CD4-positive, alpha-beta T cell treated with Interleukin-4 for 1 hour (primary cell): ENCODE measurements around the gene IL1RAPL1.

Source experiments
- DNase-seq, 2 donors: peaks; one replicate each; pipeline ENCODE4 v3.0.0-alpha.2; 2020 to 2022

IL1RAPL1 gene

DNA sequence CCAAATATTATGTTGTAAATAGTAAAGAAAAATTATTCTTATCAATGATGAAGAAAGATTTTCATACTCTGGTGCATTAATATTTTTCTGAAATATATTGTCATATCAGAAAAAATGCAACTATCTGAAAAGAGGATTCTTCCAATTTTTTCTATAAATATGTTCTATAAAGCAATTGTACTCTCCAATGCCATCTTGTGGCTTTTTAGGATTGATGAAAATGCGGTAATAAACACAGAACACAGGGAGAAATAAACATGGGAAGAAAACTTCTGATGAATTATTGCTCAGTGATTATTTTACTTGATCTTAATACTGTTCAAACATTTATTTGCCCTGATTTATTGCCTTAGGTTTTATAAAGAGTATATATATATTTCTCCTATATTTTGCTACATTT, 215.4 kb downstream of the IL1RAPL1 start:
- DNase-seq, result no peak

DNA sequence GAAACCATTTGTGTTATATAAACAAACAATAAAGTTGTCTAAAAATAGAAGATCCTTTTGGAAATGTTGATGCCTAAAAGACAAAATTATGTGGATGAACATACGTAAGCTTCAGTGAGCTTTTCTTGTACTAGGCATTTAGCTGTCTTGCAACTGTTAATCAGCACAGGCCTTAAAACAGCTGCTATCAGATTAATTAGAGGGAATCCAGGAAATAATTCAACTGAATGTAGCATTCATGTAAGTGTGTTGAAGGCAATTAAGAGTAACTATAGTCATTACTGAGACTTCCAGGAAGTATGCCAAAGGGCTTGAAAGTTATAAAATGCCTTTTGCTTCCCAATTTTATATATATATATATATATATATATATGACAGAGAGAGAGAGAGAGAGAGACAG, 248.7 kb downstream of the IL1RAPL1 start:
- DNase-seq, result no peak

DNA sequence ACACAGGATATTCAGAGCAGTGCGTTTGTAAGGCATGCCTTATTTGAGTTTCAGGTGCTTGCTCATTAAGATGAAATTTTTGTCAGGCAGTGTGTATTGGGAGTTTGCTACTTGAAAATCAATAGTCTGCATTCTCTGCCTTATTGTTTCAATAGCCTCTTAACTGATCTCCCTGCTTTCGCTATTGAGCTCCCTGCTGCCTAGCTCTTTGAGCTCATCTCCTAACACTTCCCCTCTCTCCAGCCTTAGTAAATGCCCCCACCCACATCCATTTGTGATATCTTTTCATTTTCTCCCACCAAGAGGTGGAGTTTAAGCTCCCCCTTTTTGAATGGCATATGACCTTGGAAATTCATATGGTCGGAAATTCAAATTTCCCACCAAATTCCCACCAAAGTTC, 256.6 kb downstream of the IL1RAPL1 start:
- no peak for DNase-seq

DNA sequence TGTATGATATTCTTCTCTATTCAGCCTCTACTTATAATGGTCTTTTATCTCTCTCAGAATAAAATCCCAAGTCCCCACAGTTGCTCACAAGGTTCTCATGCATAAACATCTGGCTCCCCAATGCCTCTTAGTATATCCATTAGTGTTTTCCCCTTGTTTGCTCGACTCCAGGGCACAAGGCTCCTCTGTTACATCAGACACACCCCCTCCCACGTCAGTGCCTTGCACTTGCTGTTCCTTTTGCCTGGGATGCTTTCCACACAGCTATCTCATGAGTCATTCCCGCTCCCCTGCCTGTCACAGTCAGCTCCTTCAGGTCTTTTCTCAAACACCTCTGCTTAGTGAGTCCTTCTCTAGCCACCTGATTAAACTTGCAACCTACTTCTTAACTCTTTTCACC, 260.2 kb downstream of the IL1RAPL1 start:
- DNase-seq, result no peak

DNA sequence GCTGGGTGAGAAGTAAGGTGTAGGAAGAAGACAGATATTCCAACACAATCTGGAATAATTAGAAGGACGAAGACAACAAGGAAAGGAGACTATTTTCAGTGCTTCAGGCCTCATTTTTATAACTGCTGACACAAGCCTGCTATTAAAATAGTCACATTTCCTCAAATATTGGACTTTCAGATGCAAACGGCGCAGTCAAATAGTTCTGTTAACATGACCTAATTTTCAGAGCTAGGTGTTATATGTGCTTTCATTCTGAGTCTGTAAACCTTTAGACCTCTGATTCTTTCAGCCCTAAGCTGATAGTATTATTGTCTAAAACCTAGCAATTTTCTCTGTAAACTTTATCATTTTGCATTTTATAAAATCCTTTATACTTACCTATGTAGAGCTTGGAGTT, 261.5 kb downstream of the IL1RAPL1 start:
- no peak for DNase-seq

DNA sequence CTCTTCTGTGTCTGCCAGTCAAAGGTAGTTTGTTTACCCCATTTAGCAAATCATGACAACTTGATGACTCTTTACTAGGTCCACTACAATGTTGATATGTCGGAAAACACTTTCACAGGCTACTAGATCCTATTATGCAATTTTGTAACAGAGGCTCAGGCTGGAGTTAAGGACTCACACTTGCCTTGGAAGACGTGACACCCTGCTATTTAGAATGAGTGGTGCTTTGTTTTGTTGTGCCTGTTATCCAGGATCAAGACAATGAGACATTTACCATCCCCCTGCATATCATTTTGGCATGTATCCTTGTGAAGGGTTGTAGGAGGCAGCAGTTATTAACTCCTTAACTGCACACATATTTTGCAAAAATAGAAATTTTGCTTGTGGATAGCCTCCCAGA, 263.7 kb downstream of the IL1RAPL1 start:
- no peak for DNase-seq

DNA sequence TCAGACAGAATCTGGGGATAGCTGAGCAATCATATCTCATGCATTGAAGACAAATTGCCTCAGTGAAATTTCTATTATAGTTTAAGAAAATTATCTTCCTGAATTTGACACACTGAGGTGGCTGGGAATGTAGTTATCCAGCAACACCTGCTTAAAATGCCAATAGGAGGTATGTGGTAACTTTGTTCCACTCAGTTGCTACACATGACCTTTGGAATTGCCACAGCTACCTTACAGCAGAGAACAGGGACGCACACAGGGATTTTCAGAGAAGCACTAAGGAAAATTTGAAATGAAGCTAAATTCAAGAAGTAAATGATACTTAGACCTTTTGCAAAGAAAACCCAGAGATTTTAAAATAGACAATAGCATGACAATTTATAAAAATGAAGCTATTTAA, 264.6 kb downstream of the IL1RAPL1 start:
- DNase-seq, result no peak

DNA sequence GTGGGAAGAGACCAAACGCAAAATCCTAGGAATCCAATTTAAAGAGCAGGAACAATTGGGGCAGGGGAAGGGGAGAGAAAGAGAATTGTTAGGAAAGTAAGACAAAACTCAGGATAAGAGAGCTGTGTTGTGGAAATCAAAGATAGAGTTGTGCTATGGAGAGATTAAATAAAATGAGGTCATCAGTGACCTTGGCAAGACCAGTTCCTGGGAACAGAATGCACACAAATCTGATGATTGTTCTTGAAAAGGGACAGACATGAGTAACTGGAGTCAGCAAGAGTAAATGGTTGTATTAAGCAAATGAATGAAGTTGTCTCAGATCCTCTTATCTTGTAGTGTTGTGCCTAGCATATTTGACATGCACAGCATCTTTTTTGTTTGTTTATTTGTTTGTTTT, 267.4 kb downstream of the IL1RAPL1 start:
- no peak for DNase-seq

DNA sequence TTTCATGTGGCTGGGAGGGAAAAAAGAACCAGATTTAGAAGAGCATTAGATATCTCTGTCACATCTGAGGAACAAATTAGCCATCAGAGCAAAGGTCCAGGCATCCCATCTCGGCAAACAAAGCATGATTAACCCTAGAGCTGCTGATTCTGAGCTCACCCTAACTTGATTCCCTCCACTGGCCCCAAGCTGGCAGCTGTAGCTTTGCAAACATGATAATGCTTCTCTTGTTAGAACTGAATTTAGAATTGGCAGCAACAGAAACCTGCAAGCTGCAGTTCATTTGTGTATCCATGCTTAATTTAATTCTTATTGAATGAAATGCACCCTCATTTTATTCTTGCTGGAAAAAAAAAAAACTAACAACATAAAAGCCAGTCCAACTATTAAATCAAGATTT, 289.2 kb downstream of the IL1RAPL1 start:
- no peak for DNase-seq

DNA sequence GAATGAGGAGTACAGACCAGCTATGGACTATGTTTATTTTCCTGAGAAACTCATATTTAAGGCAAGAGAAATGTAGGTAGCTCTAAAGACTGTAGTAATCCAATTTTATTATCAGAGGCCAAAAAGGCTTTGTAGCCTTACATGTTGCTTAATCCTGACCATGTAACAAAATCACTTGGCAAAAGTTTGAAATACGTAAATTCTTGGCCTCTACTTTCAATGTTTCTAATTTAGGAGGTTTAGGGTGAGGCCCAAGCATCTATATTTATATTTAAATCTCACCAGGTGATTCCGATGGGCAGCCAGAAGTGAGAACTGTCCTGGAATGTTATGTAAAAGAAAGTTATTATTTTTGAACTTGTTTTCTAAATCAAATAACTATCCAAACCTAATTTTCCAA, 289.7 kb downstream of the IL1RAPL1 start:
- DNase-seq, result no peak

DNA sequence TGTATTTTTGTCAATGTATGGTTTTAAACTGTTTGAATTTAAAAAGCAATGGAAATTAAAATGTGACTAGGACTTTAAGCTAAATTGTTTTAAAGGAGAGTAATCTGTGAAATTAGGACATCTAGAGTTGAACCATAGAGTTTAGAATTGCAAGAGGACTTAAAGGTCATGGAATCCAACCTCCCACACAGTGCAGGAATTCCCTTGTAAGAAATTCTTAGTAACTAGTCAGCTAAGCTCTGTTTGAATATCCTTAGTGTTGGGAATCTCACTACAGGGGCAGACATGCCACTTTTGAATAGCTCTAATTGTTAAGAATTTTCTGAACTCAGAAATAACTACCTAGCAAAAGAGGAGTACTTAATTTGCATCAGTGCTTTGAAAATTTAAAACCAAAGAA, 292.9 kb downstream of the IL1RAPL1 start:
- no peak for DNase-seq

DNA sequence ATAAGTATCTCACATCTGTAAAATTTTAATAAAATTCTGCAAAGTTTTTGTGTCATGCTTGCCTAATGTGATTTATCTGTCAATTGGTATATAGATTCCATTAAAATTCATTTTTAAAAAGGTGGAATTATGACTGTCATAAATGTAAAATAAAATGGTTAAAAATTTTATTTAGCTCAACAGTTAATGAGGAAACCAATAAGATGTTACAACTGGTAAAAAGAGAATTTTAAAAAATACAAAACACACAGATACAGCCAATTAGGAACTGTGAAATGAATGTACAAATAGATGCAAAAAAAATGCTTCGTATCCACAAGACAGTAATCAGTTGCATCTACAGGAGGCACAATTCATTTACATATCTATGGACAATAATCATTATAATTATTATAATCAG, 297.6 kb downstream of the IL1RAPL1 start:
- no peak for DNase-seq

DNA sequence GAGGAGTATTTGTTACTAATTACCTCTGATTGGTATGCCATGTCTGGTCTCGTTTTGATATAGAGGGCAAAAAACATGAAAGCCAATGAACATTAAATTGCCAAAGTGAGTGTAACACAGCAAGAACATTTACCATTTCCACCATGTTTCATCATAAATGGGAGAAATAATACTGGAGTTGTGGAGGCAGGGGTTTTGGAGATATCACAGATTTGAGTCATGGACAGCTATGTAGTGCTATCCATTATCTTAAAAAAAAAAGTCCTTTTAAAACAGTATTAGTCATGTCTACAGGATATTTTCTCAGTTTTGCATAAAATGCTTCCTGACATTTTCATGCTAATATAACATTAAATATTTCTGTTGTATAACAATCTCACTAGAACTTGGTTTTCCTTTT, 301.2 kb downstream of the IL1RAPL1 start:
- DNase-seq, result no peak

DNA sequence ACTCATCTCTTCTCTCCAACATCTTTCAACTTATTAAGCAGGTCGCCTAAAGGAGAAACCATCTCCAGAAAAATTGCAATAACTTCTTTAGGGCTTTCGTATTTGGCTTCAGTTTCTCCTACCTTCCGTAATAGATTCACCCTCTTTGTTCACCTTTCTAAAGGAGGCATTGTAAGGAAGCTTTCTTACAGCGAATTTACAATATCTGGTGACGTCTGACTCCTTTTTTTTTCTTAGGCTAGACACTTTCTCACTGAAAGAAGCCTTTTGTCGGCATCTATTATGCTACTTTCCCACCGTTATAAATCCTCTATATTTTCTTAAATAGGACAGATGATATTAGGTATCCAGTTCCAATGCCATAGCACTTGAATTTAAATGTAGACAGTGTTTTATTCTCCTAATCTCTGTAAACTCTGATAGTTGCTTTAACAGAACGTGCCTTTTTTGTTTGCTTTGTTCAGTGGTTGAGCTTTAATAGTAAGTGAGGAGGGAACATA, 302.4 kb downstream of the IL1RAPL1 start:
- no peak for DNase-seq

DNA sequence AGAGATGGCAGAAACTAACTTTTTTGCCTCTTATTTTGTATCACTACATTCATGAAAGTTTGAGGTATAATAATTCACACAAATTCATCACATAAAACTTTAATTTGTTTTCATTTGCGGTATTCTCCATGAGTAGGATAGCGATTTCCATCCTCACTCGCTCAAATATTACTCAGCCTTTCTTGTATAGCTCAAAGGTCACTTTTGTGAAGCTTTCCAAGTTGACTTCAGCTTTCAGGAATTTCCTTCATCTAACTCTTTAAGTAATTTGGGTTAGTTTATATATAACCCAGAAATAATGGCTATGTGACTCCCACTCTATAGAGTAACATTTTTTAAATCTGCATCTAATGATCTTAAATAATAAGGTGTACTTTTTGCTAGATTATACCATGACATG, 314.4 kb downstream of the IL1RAPL1 start:
- DNase-seq, result no peak

DNA sequence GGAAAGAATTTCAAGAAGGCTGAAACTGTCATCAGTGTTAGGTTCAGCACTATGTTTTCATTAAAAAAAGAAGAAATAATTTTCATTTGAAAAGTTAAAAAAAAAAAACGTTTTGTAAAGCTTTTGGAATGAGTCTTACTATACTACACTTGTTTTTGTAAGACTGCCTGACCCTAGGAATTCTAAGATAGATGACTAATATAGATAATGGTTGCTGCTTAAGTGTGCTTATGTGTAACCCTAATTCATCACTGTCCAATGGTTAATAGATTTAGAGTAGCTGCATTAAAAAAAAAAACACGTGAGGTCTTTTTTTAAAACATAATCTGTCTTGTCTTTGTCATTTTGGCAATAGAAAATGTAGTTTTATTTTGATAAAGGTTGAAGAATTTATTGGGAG, 323.2 kb downstream of the IL1RAPL1 start:
- DNase-seq, result no peak

DNA sequence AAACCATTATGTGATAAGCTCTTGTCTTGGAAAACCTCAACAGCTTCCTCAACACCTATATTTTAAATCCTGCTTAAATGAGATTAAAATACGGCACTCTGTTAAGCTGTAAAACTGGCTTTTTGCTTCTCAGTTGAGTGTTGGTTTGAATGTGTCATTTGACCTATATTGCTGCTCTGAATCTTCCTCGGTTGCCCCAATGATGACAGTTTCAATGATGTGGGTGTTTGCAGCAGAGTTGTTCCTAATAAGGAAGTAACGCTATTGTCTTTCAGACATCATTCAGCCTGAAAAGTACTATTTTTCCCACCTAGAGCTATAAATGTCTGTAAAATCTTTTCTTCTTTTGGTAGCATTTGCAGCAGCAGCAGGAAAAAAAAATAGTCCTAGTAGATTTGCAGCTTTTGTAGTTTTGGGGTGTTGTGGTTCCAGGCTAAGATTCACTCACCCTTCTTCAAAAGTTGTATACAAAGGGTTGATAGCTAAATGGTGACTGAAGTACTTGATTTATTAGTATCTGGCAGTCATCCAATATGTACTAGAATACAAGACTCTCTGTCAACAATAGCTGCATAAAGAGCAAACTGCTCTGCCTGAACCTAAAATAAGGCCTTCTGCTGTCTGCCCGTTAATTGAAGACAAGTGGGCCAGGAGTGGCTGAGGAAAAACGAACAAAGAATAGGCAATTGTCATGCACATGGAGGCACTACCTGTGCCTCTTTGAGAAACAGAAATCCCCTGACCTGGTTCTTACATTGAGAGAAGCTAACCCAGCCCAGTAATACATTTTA, 333.1 kb downstream of the IL1RAPL1 start:
- no peak for DNase-seq

DNA sequence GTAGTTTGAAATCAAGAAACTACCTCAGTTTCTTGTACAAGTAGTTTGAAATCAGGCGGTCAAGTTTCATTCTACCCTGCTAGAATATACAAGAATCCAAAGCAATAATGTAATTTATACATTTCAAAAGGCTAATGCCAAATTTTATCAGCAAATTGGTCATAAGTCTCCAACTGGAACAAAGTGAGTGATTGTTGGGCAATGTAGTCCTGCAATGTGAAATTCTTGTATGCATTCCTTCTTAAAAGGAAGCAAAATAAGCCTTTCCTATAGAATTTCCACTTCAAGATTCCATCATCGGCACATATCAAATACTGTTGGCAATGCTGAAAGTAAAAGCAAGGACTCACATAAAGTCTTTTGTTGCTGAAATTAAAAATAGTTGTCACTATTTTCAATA, 334.9 kb downstream of the IL1RAPL1 start:
- DNase-seq, result no peak

DNA sequence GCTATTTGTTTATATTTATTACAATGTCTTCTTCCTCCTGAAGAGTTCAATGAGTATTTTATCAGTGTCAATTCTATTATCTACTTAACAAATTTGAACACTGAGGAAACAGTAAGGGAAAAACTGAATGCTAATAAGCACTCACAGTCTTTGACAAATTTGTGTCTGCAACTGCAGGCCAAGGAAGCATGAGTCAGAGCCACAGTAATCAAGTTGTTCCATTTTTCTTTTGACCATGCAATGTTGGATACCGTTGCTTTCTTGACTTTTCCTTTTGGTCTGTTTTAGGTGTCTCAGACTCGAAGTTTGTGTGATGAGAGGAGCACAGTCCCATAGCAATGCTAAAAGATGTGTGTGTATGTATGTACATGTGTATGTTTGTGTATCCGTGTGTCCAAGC, 359.6 kb downstream of the IL1RAPL1 start:
- DNase-seq, result no peak

DNA sequence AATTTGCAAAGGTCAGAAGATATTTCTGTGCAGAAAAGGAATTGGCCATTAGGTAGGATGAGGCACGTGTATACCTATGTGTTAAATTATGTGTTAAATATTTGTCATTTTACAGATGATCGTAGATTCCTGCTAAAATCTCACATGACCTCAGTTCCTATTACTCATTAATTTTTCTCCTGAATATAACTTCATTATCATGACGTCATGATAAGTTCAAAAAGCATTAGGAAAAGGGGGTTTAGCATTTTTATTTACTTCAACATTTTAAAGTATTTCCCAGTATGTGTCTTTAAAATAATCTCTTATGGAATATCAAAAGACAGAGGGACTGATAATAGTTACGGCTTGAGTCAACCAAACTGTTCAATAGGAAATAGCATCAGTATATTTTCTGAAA, 372.8 kb downstream of the IL1RAPL1 start:
- no peak for DNase-seq

DNA sequence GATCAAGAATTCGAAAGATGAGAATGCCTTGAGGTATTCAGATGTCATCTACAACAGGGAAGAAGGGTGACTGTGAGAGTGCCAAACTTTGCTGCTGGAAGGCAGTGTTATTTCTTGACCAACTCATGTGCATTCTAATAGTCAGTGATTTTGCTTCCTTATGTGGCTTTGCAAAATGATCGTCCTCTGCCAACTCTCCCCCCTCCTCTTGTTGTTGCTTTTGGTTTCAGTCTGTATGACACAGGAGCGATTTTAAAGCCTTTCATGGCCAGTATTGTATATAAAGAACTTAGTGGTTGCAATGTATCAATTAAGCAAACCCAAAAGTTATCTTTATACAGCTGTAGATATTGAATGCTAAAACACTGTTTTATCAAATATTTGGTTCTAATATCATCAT, 379.1 kb downstream of the IL1RAPL1 start:
- DNase-seq, result no peak

DNA sequence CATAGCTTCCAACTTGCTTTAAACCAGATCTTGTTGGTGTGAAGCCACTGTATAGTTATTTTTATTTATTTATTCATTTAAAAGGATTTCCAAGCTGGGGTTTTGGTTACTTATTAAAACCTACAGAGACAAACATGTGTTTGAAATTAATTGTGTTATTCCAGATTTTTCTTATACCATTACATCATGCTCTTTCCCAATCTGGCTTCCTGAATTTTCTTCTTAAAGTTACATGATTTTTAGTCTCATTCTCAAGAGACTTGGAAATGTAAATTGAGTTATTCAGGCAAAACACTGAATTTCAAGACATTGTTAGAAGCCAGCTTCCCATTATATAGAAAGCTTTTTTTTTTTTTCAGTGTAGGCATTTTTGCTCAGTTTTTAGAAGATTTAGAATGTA, 381.9 kb downstream of the IL1RAPL1 start:
- no peak for DNase-seq

DNA sequence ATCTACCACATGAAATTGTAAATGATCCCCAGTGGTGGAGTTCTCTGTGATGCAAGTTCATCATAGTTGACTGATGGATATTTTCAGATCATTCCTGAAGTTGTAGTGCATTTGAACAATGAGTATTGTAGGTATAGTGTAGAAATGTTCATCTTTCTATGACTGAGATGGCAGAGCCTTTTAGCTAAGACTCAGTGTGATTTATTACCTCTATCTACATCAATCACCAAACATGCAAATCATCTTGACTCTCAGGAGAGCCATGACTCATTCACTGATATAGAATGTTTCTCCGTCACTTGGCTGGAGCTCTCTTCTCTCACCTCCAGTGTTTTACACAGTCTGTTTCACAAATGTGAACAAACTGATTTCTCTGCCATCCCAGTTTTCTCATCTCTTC, 392.6 kb downstream of the IL1RAPL1 start:
- no peak for DNase-seq

DNA sequence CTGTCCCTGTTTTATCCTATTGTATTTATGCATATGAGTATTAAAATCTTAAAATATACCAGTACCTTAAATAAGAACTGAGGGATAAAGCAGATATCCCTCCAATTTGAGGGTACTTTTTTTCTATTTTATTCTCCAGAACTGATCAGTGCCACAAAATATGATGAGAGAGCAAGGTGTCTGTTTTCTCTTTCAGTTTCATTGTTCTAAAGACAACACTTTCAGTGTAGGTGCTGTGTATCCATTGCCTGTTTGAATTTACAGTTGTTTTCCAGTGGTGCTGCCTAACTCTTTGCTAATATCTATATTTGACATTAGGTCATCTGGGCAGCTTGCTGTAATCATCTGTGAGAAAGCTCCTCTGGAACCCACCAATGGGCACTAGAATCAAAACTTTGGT, 394.7 kb downstream of the IL1RAPL1 start:
- no peak for DNase-seq

DNA sequence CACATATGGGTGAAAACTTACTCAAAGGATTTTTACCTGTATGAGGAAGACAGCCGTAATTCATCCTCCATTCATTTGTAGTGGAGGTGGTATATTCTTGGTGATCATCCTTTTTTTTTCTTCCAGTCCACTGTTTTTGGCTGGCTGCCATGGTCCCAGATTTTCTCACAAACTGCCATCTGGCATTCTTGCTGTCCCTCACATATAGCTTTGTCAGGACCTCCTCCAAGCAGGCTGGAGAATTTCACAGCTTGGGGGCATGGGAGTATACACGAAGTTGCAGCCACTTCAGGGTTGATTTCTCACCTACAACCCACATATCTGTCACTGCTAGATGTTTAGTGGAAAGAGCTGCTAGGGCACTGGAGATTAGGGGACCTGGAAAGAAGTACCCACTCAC, 401.0 kb downstream of the IL1RAPL1 start:
- DNase-seq, result no peak
